WTC11 (cell line): Measurements from ENCODE around the gene FIZ1. TPM values are rescaled to one million over a fixed set of nuclear protein-coding genes. Genes with fewer than 3 reads are reported as not detected.
A peak's percentile ranks its signal among the peaks of the same experiment; 100 is the strongest.

ENCODE experiments used
- ATAC-seq: fragments of 200-7000 bp; cut with Tn5 transposase; 2 replicates; pipeline ENCODE4 v1.10.0; 2021; ENCODE audit warnings: mild to moderate bottlenecking, moderate library complexity
- Bru-seq: library from RNA; stranded (reverse); fragments of 400-500 nt; gene quantifications from one replicate; lab custom pipeline; 2021; lab: Mats Ljungman, UMichigan
- CTCF ChIA-PET: fragments of 300-600 bp; sonication (Branson Sonifier 250); formaldehyde crosslinking; loops from one replicate; lab custom pipeline; 2021; ENCODE audit warnings: antibody characterized with exemption; lab: Charles Lee
- POLR2A ChIA-PET: fragments of 350-600 bp; sonication (Branson Sonifier 250); formaldehyde crosslinking; loops from one replicate; lab custom pipeline; 2021; ENCODE audit warnings: antibody characterized with exemption; lab: Charles Lee
- DNase-seq: peaks from one replicate; pipeline ENCODE4 v3.0.0; 2021; ENCODE audit warnings: low spot score
- H3K27ac Mint-ChIP-seq: 2 replicates; pipeline ENCODE4 v1.8.0; 2021; ENCODE audit warnings: mixed read lengths
- H3K27me3 Mint-ChIP-seq: 2 replicates; pipeline ENCODE4 v1.8.0; 2021; ENCODE audit warnings: low read depth, mild to moderate bottlenecking, moderate library complexity, mixed read lengths
- H3K36me3 Mint-ChIP-seq: 2 replicates; pipeline ENCODE4 v1.8.0; 2021; ENCODE audit warnings: mixed read lengths
- H3K4me1 Mint-ChIP-seq: 2 replicates; pipeline ENCODE4 v1.8.0; 2022; ENCODE audit warnings: mixed read lengths
- H3K4me3 Mint-ChIP-seq: 2 replicates; pipeline ENCODE4 v1.8.0; 2021; ENCODE audit warnings: mild to moderate bottlenecking, moderate library complexity, mixed read lengths
- H3K9me3 Mint-ChIP-seq: 2 replicates; pipeline ENCODE4 v1.8.0; 2021; ENCODE audit warnings: mixed read lengths
- ARID4B ChIP-seq: sonication (generic); formaldehyde crosslinking; IDR thresholded peaks from 2 replicates; pipeline ENCODE4 v1.8.0; 2023; ENCODE audit warnings: missing genetic modification reagents, mild to moderate bottlenecking, borderline replicate concordance
- ATF1 ChIP-seq: sonication (generic); formaldehyde crosslinking; IDR thresholded peaks from 2 replicates; pipeline ENCODE4 v1.8.1; 2023; ENCODE audit warnings: mild to moderate bottlenecking, moderate library complexity, missing genetic modification reagents
- CREM ChIP-seq: sonication (generic); formaldehyde crosslinking; IDR thresholded peaks from 2 replicates; pipeline ENCODE4 v1.8.1; 2022; ENCODE audit warnings: mild to moderate bottlenecking, missing genetic modification reagents, moderate library complexity
- ETV6 ChIP-seq: sonication (generic); formaldehyde crosslinking; IDR thresholded peaks from 2 replicates; pipeline ENCODE4 v1.8.1; 2022; ENCODE audit warnings: mild to moderate bottlenecking, missing genetic modification reagents
- GABPB1 ChIP-seq: sonication (generic); formaldehyde crosslinking; IDR thresholded peaks from 2 replicates; pipeline ENCODE4 v1.8.1; 2023; ENCODE audit warnings: mild to moderate bottlenecking, missing genetic modification reagents
- GRHL2 ChIP-seq: fragments of 250-450 bp; sonication (Bioruptor Pico); IDR thresholded peaks from 2 replicates; pipeline ENCODE4 v1.8.0; 2022; ENCODE audit warnings: mild to moderate bottlenecking, moderate library complexity; ENCODE audit not compliant: insufficient replicate concordance, severe bottlenecking
- GTF2I ChIP-seq: fragments of 250-450 bp; sonication (Bioruptor Pico); conservative IDR thresholded peaks from 2 replicates; pipeline ENCODE4 v1.4.0; 2021; ENCODE audit warnings: mild to moderate bottlenecking
- MAX ChIP-seq: sonication (generic); formaldehyde crosslinking; IDR thresholded peaks from 2 replicates; pipeline ENCODE4 v1.8.0; 2022; ENCODE audit warnings: mild to moderate bottlenecking, missing genetic modification reagents
- NFATC4 ChIP-seq: fragments of 250-450 bp; sonication (Bioruptor Pico); IDR thresholded peaks from 2 replicates; pipeline ENCODE4 v1.9.0; 2021; ENCODE audit warnings: mild to moderate bottlenecking
- NR1H2 ChIP-seq: sonication (generic); formaldehyde crosslinking; IDR thresholded peaks from 2 replicates; pipeline ENCODE4 v1.9.0; 2021; ENCODE audit warnings: mild to moderate bottlenecking, moderate library complexity, missing genetic modification reagents
- NR3C1 ChIP-seq: sonication (generic); formaldehyde crosslinking; conservative IDR thresholded peaks from 2 replicates; pipeline ENCODE4 v1.8.1; 2023; ENCODE audit warnings: low read depth, mild to moderate bottlenecking, missing genetic modification reagents
- OVOL2 ChIP-seq: fragments of 250-450 bp; sonication (Bioruptor Pico); IDR thresholded peaks from 2 replicates; pipeline ENCODE4 v1.9.0; 2021; ENCODE audit warnings: mild to moderate bottlenecking, borderline replicate concordance
- PRRX2 ChIP-seq: fragments of 250-450 bp; sonication (Bioruptor Pico); IDR thresholded peaks from 2 replicates; pipeline ENCODE4 v1.8.0; 2021; ENCODE audit warnings: mild to moderate bottlenecking
- RORB ChIP-seq: fragments of 250-450 bp; sonication (Bioruptor Pico); IDR thresholded peaks from 2 replicates; pipeline ENCODE4 v1.9.0; 2021; ENCODE audit warnings: mild to moderate bottlenecking
- SMAD3 ChIP-seq: sonication (generic); formaldehyde crosslinking; IDR thresholded peaks from 2 replicates; pipeline ENCODE4 v1.8.0; 2022; ENCODE audit warnings: missing genetic modification reagents, mild to moderate bottlenecking, borderline replicate concordance
- SMAD4 ChIP-seq: sonication (generic); formaldehyde crosslinking; IDR thresholded peaks from 2 replicates; pipeline ENCODE4 v1.8.0; 2022; ENCODE audit warnings: mild to moderate bottlenecking, missing genetic modification reagents
- SP1 ChIP-seq: sonication (generic); formaldehyde crosslinking; conservative IDR thresholded peaks from 2 replicates; pipeline ENCODE4 v1.8.1; 2022; ENCODE audit warnings: missing genetic modification reagents
- TCF7 ChIP-seq: sonication (generic); formaldehyde crosslinking; IDR thresholded peaks from 2 replicates; pipeline ENCODE4 v1.8.0; 2022; ENCODE audit warnings: mild to moderate bottlenecking, low read depth, missing genetic modification reagents, moderate library complexity
- TEAD1 ChIP-seq: sonication (generic); formaldehyde crosslinking; IDR thresholded peaks from 2 replicates; pipeline ENCODE4 v1.8.0; 2022; ENCODE audit warnings: mild to moderate bottlenecking, missing genetic modification reagents
- TP53 ChIP-seq: sonication (generic); formaldehyde crosslinking; IDR thresholded peaks from 2 replicates; pipeline ENCODE4 v1.8.1; 2023; ENCODE audit warnings: mild to moderate bottlenecking, missing genetic modification reagents
- ZMAT4 ChIP-seq: fragments of 250-450 bp; sonication (Bioruptor Pico); IDR thresholded peaks from 2 replicates; pipeline ENCODE4 v1.9.0; 2021; ENCODE audit warnings: mild to moderate bottlenecking
- ZNF121 ChIP-seq: sonication (generic); formaldehyde crosslinking; IDR thresholded peaks from 2 replicates; pipeline ENCODE4 v1.8.0; 2023; ENCODE audit warnings: missing genetic modification reagents
- ZNF219 ChIP-seq: sonication (generic); formaldehyde crosslinking; IDR thresholded peaks from 2 replicates; pipeline ENCODE4 v1.8.0; 2023; ENCODE audit warnings: missing genetic modification reagents, mild to moderate bottlenecking, borderline replicate concordance
- ZNF396 ChIP-seq: fragments of 250-450 bp; sonication (Bioruptor Pico); IDR thresholded peaks from 2 replicates; pipeline ENCODE4 v1.8.0; 2021; ENCODE audit warnings: mild to moderate bottlenecking, moderate library complexity, borderline replicate concordance
- ZNF416 ChIP-seq: fragments of 250-450 bp; sonication (Bioruptor Pico); IDR thresholded peaks from 2 replicates; pipeline ENCODE4 v1.9.0; 2021; ENCODE audit warnings: mild to moderate bottlenecking, inconsistent platforms
- ZNF423 ChIP-seq: fragments of 250-450 bp; sonication (Bioruptor Pico); IDR thresholded peaks from 2 replicates; pipeline ENCODE4 v2.1.2; 2022; ENCODE audit warnings: mild to moderate bottlenecking, moderate library complexity
- ZNF671 ChIP-seq: fragments of 250-450 bp; sonication (Bioruptor Pico); IDR thresholded peaks from 2 replicates; pipeline ENCODE4 v1.8.0; 2021; ENCODE audit warnings: mild to moderate bottlenecking
- long read RNA-seq, 3 experiments: library from RNA in 1 of 3; library from capped mRNA in 1 of 3; library from polyadenylated mRNA in 1 of 3; unstranded in 2 of 3; stranded (forward) in 1 of 3; transcript quantifications; one replicate each; pipeline ENCODE4 v2.0.0, GENCODE V29; 2021
- total RNA-seq: library from RNA; stranded (reverse); gene quantifications from 3 replicates; pipeline ENCODE4 v1.2.3, GENCODE V29; 2021
- TF ChIP-seq, protein P1 (sequence below): sonication (generic); formaldehyde crosslinking; IDR thresholded peaks from 2 replicates; pipeline ENCODE4 v1.8.1; 2022; ENCODE audit warnings: mild to moderate bottlenecking, moderate library complexity, missing genetic modification reagents
- TF ChIP-seq, protein P2 (sequence below): sonication (generic); formaldehyde crosslinking; IDR thresholded peaks from 2 replicates; pipeline ENCODE4 v1.8.1; 2023; ENCODE audit warnings: mild to moderate bottlenecking, missing genetic modification reagents, moderate library complexity
- TF ChIP-seq, protein P3 (sequence below): fragments of 250-450 bp; sonication (Bioruptor Pico); IDR thresholded peaks from 2 replicates; pipeline ENCODE4 v2.1.2; 2022; ENCODE audit warnings: mild to moderate bottlenecking, moderate library complexity

FIZ1 gene, protein sequence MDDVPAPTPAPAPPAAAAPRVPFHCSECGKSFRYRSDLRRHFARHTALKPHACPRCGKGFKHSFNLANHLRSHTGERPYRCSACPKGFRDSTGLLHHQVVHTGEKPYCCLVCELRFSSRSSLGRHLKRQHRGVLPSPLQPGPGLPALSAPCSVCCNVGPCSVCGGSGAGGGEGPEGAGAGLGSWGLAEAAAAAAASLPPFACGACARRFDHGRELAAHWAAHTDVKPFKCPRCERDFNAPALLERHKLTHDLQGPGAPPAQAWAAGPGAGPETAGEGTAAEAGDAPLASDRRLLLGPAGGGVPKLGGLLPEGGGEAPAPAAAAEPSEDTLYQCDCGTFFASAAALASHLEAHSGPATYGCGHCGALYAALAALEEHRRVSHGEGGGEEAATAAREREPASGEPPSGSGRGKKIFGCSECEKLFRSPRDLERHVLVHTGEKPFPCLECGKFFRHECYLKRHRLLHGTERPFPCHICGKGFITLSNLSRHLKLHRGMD
- total RNA-seq (20.1 to 22.7 TPM (median 20.6 TPM) in 3 replicates), Bru-seq, nascent RNA (percentile 62 among the genes with signal in this experiment)
- long read RNA-seq, experiment 1, full-length matches to known transcripts = 58 of 85 reads
- long read RNA-seq, experiment 1, partial matches to known transcripts = 1 of 85 reads
- long read RNA-seq, experiment 1, other reads (novel, unspliced or antisense) = 26 of 85 reads
- long read RNA-seq, experiment 2, full-length matches to known transcripts = 10 of 27 reads
- long read RNA-seq, experiment 2, partial matches to known transcripts = 0 of 27 reads
- long read RNA-seq, experiment 2, other reads (novel, unspliced or antisense) = 17 of 27 reads
- long read RNA-seq, experiment 3 = 0 reads

DNA sequence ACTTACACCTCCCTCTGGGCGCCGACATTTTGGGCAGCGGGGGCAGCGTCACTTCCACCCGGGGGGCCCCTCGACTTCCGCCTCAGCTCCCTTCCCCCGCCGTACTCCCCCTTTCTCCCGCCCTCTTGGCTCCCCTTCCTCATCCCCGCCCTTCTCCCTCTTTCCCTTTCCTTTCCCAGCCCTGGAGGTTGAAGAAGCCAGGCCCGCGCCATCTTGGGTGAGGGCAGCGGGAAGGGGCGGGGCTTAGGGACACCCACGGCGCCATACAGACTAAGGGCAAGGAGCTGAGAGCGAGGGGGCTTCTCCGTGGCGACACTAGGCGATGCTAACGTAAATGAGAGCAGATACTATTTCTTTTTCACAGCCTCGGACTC, at the start of gene FIZ1:
Gene FIZ1, minus strand, starts transcription at position 50 of the 374 bp plus-strand sequence. CDS start 1,652 bp downstream, outside the sequence.
- peak; percentile 98 for DNase-seq
- CTCF ChIA-PET = interaction anchor here (0.6 to 3.0 kb wide), 20 partner anchors 12 to 573 kb away, joined by 3 to 17 read pairs (median 4); partner anchors contain the start of genes HSPBP1, NAT14, ZNF579 and ZNF784
- ATAC-seq = peak; percentile 54
- Mint-ChIP-seq H3K9me3 (no peaks in the 10 kb centered on the region), H3K36me3 (peaks cover 23% of the 10 kb centered on the region), H3K27me3 (no peaks in the 10 kb centered on the region; the same call in 1 of the 2 replicates), H3K4me3 (peak within 1 kb of the TSS; percentile 98), H3K27ac (peak within 1 kb of the TSS; percentile 100), H3K4me1 (peaks cover 29% of the 10 kb centered on the region)
- POLR2A ChIA-PET = interaction anchor here (0.5 to 2.1 kb wide), 15 partner anchors 13 to 260 kb away, joined by 3 to 17 read pairs (median 6); partner anchors contain the start of genes KMT5C, U2AF2, UBE2S and ZNF628
- TF ChIP-seq MAX (no peak), SMAD4 (CRISPR knock-in tag) (no peak), ZNF423 (CRISPR knock-in tag) (no peak), SP1 (CRISPR knock-in tag) (peak; percentile 63; the same call in 1 of the 2 replicates), NR1H2 (CRISPR knock-in tag) (no peak), NFATC4 (no peak), TEAD1 (CRISPR knock-in tag) (no peak), ZNF121 (CRISPR knock-in tag) (no peak), CREM (CRISPR knock-in tag) (peak; percentile 81), GABPB1 (CRISPR knock-in tag) (no peak), RORB (CRISPR knock-in tag) (no peak), SMAD3 (CRISPR knock-in tag) (0 out of 2 replicates have a peak, but pooled peaks have one; percentile 28), OVOL2 (CRISPR knock-in tag) (no peak), ATF1 (CRISPR knock-in tag) (no peak), ARID4B (CRISPR knock-in tag) (no peak), GRHL2 (no peak), TP53 (CRISPR knock-in tag) (0 out of 2 replicates have a peak, but pooled peaks have one; percentile 37), PRRX2 (CRISPR knock-in tag) (no peak), NR3C1 (CRISPR knock-in tag) (no peak), ZNF396 (CRISPR knock-in tag) (no peak), GTF2I (CRISPR knock-in tag) (no peak), ZNF416 (CRISPR knock-in tag) (no peak), TCF7 (CRISPR knock-in tag) (no peak), ZNF219 (CRISPR knock-in tag) (no peak), ZMAT4 (CRISPR knock-in tag) (no peak), ZNF671 (no peak), ETV6 (peak; percentile 64; the same call in 1 of the 2 replicates)
- TF ChIP-seq, protein P1, sequence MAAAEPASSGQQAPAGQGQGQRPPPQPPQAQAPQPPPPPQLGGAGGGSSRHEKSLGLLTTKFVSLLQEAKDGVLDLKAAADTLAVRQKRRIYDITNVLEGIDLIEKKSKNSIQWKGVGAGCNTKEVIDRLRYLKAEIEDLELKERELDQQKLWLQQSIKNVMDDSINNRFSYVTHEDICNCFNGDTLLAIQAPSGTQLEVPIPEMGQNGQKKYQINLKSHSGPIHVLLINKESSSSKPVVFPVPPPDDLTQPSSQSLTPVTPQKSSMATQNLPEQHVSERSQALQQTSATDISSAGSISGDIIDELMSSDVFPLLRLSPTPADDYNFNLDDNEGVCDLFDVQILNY (CRISPR knock-in tag) = peak; percentile 75
- TF ChIP-seq, protein P2, sequence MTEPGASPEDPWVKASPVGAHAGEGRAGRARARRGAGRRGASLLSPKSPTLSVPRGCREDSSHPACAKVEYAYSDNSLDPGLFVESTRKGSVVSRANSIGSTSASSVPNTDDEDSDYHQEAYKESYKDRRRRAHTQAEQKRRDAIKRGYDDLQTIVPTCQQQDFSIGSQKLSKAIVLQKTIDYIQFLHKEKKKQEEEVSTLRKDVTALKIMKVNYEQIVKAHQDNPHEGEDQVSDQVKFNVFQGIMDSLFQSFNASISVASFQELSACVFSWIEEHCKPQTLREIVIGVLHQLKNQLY (CRISPR knock-in tag) = no peak
- TF ChIP-seq, protein P3, sequence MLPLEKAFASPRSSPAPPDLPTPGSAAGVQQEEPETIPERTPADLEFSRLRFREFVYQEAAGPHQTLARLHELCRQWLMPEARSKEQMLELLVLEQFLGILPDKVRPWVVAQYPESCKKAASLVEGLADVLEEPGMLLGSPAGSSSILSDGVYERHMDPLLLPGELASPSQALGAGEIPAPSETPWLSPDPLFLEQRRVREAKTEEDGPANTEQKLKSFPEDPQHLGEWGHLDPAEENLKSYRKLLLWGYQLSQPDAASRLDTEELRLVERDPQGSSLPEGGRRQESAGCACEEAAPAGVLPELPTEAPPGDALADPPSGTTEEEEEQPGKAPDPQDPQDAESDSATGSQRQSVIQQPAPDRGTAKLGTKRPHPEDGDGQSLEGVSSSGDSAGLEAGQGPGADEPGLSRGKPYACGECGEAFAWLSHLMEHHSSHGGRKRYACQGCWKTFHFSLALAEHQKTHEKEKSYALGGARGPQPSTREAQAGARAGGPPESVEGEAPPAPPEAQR = no peak
